Measurements from ENCODE around the gene PLXNA2.

Gene PLXNA2

DNA sequence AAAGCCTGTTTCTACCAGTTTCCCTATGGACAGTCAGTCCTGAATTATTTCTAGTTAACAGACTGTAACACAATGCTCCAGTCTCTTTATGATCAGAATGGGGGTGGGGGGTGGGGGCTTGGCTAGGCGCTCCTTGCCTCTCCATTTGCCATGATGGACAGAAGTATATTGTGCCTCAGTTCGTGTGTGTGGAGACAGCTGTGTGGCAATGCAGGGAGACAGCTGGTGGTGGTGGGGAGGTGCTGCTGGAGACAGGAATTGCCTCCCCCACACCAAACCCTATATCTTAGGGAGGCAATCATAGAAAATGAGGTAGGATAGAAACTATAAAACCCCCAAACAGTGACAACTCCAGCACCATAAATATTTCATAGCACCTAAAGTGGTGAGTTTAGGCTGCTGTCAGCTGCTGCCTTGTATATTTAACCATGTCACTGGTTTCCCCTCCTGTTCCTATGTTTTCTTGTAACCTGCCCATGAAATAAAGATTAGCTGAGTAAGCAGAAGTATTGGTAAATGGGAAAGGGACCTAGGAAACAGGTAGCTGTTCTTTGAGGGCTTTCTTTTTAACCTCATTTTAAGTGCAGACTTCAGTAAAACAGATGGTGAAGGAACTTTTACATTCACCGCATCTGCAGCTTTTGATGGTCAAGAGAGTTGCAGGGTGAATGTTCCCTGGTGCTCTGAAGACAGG is 3.4 kb downstream of the PLXNA2 start:
- DNase-seq (ENCODE audit: low read depth) = no peak

- no peak for DNase-seq (ENCODE audit: low read depth)
These were observed 4.5 kb downstream of the PLXNA2 start for GRCh38 chr1:208239473-208240381.

GRCh38 chr1:208238710-208239472 is 5.3 kb downstream of the PLXNA2 start:
- DNase-seq (ENCODE audit: low read depth) = no peak

DNA sequence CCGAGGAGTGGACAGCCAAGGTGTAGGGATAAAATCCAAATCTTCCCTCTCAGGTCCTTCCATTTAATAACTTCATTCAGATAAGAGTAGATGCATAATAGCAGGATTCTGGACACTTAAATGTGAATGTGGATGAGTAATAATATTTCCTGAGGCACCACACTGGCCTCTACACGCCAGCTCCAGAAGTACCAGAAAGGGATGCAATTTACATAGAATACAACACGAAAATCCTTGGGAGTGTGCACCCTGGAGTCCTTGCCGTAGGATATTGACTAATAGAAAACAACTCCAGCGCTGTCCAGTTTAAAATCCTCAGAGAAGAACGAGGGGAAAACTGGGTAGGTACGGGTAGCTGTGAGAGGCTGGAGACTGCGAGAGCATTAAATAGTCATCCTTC is 6.9 kb downstream of the PLXNA2 start:
- no peak for DNase-seq (ENCODE audit: low read depth)

GRCh38 chr1:208235982-208236761 is 8.0 kb downstream of the PLXNA2 start:
- no peak for DNase-seq (ENCODE audit: low read depth)

DNA sequence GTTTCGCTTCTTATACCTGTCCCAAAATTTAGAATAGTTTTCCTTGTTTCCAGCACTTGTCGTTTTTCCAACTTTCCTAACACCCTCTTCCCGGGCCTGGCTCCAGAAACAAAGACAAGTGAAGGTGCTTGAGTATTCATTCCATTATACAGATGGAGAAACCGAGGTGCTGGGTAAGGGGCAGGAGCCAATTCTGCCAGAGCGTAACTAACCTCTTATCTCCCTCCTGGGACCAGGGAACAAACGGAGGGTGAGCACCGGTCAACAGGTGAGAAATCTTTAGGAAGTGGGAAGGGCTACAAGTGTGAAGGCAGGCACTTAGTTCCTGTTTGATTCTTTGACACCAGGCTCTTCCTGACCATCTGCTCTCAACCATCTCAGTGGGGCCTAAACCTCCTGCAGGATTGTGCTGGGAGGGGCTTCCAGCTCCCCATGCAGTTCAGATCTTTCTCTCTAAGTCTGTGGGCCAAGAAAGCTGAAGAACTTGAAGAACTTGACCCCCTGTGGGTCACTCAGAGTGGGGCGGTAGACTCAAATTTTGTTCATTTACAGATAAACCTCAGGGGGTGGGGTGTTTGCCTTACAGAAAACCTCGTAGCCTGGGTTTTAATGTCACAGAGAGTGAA is 8.7 kb downstream of the PLXNA2 start:
- DNase-seq (ENCODE audit: low read depth) = no peak

GRCh38 chr1:208234721-208235120 is 9.5 kb downstream of the PLXNA2 start:
- DNase-seq (ENCODE audit: low read depth) = no peak

DNA sequence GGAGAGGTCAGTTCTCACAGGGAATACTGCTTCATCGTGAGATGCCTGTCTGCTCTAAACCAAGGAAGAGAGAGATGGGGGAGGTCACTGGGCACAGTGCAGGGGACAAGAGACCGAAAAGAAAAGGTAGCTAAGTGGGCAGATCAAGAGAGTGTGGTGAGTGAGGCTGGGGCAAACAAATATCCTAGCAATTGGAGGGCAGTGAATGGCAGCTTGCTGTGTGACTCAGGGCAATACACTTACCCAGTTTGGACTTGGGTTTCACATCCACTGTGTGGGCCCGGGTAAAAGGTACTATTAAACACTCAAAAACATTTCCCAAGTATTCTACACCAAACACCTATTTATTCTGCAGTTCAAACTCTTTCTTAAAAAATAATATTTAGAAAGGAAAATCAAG is 10.2 kb downstream of the PLXNA2 start:
- DNase-seq (ENCODE audit: low read depth) = no peak

DNA sequence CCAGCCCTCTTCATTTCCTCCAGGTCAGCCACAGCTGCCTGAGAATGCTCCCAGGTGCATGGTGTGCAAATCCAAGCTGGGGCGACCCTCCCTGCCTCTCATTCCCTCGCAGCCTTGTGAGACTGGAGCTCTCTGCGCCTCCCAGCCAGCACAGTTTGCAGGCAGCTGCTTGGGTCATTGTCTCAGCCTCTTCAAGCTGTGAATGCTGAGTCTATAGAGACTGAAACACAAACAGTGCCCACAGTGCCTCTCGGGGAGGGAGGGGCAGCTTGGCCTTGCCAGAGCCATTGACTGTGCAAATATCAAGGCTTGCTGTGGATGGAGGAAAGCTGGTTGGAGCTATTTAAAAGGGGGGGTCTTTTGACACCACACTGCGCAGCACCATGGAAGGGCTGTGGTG is 10.6 kb downstream of the PLXNA2 start:
- DNase-seq (ENCODE audit: low read depth) = no peak

DNA sequence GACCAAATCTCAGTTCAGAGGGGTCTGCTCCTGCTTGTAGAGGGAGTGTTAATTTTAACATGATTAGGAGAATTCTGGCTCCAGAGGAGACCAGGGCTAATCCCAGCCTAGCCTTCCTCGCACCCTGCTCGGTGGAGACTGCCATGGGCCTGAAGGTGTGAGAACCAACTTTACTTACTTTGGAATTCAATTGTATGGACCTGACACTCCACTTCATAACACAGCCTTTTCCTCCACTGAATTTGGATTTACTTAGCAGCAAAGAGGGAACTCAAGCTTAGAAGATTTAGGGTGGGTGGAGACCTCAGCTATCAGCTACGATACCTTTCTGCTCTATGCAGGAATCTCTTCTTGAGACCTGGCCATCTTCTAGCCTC is 11.5 kb downstream of the PLXNA2 start:
- no peak for DNase-seq (ENCODE audit: low read depth)

GRCh38 chr1:208231881-208232661 is 12.1 kb downstream of the PLXNA2 start:
- no peak for DNase-seq (ENCODE audit: low read depth)

DNA sequence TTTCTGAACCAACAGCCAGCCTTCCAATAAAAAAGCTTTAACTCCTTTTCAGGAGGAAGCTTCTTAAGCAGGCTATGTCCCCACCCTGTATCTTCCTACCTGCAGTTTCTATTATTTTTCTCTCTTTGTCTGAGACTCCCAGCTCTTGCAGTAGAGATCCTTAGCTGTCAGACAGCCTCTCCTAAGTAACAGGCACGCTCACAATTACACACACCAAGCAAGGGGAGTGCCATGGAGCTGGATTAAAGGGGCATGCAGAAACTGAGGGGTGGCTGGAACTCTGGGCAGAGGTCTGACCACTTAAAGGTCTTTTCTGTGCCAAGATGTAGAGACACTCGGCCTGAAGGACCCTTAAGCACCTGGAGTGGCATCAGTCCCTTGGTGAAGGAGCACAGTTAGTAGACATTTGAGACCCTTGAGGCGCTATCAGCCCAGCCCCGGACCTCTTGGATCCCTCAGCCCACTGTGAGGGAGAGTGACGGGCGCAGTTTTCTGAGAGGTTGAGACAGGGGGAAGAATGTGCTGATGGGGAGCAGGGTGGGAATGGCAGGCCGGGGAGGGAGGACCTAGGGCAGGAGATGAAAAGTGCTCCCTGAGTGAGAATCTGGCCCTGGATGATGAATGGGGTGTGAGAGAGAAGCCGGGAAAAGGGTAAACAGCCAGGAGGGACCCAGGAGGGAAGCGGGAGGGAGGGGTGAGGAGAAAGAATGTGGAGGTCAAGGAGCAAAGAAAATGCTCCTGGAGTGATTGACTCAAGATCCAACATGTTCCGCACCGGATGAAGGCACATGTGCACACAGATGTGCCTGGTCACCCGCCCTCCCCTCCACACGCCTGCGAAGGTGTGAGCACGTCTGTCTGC is 13.3 kb downstream of the PLXNA2 start:
- DNase-seq (ENCODE audit: low read depth) = no peak

GRCh38 chr1:208228550-208228949 is 15.6 kb downstream of the PLXNA2 start:
- DNase-seq (ENCODE audit: low read depth) = no peak

DNA sequence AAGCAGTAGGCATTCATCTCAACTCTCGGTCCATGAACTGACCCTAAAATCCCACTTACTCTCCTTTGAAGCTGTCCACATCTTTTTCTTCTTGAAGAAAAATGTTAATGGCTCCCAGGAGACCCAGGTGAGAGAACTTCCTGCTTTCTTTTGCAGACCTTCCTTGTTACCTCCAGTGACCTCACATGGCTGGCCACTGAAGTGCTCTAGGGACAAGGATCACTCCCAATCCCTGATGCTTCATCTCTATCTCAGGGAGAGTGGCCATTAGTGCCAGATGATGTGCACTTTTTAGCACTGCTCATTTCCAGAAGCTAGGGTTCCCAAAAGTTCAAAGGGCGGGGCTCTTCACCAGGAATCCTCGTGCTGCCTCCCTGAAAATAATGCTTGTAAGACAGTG is 16.2 kb downstream of the PLXNA2 start:
- no peak for DNase-seq (ENCODE audit: low read depth)

DNA sequence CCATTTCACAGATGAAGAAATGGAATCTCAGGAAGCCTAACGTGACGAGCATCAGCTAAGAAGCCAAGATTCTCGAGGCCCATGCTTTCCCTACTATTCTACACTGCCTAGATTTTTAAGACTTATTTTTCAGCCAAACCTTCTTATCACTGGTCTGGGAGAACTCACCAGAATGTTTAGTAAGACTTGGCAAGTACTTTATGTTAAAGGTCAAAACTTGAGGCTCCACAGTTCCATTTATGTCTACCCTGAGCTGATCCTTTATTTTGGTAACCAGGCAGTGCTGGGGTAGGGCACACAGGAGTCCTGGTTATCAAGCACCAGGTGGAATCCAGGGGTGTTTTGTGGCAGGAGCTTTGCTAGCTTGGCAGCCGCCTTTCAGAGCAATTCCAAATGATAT is 16.8 kb downstream of the PLXNA2 start:
- no peak for DNase-seq (ENCODE audit: low read depth)

GRCh38 chr1:208225954-208226937 is 17.9 kb downstream of the PLXNA2 start:
- DNase-seq (ENCODE audit: low read depth) = no peak

DNA sequence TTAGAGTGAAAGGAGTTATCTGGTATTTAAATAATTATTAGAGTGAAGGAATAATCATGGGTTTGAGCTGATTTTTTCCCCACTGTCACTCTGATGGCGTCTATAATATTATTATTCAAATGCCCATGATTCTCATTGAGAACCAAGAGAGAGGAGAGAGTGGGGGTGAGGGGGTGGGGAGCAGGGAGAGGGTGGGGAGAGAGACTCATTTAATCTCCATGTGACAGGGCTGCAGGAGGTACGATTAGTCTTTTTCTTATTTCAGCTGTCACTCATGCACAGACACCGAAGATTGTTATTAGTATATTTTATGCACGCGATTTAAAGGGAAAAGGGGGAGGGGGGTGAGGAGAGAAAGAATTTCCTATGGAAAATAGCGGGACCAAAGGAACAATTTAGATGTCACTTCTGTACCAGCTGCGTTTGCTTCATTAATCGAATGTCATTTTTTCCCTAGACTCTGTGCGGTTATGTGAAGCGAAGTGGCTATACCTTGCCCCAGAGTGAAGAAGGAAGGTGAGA is 19.9 kb downstream of the PLXNA2 start:
- DNase-seq (ENCODE audit: low read depth) = no peak

- no peak for DNase-seq (ENCODE audit: low read depth)
These were observed 21.0 kb downstream of the PLXNA2 start for GRCh38 chr1:208223136-208223535.
